Heart left ventricle (tissue), 16 donors: ENCODE results near the gene SWAP70. TPM values are rescaled to one million over a fixed set of nuclear protein-coding genes. Genes with fewer than 3 reads are reported as not detected.

ENCODE experiments used
- ATAC-seq, 4 donors: fragments of 200-7000 bp; cut with Tn5 transposase; one replicate each; pipeline ENCODE4 v1.9.1; 2020 to 2022; ENCODE audit warnings: moderate library complexity in 4 of 4, mild to moderate bottlenecking in 3 of 4, moderate number of reproducible peaks in 1 of 4
- DNase-seq, 5 donors: peaks; one replicate each; pipeline ENCODE4 v3.0.0-alpha.2; 2020
- H3K27ac ChIP-seq, 12 donors: fragments of 200-600 bp; sonication (generic) in 4 of 12; one replicate each; pipeline versions ENCODE4 v1.5.0 to v1.8.0; 2016 to 2022; ENCODE audit warnings: mild to moderate bottlenecking in 2 of 12
- H3K27me3 ChIP-seq, 9 donors: fragments of 200-600 bp; sonication (generic) in 2 of 9; one replicate each; pipeline versions ENCODE4 v1.5.1 to v1.8.0; 2016 to 2022; ENCODE audit warnings: mild to moderate bottlenecking in 3 of 9
- H3K36me3 ChIP-seq, 9 donors: fragments of 200-600 bp; sonication (generic) in 2 of 9; one replicate each; pipeline versions ENCODE4 v1.5.0 to v1.8.0; 2018 to 2022; ENCODE audit warnings: mild to moderate bottlenecking in 2 of 9
- H3K4me1 ChIP-seq, 12 donors: fragments of 200-600 bp; sonication (generic) in 4 of 12; one replicate each; pipeline versions ENCODE4 v1.5.0 to v1.8.0; 2016 to 2022; ENCODE audit warnings: mild to moderate bottlenecking in 3 of 12
- H3K4me3 ChIP-seq, 12 donors: fragments of 200-600 bp; sonication (generic) in 4 of 12; one replicate each; pipeline versions ENCODE4 v1.5.0 to v1.8.0; 2017 to 2022; ENCODE audit warnings: mild to moderate bottlenecking in 9 of 12, moderate library complexity in 4 of 12
- H3K9me3 ChIP-seq, 12 donors: fragments of 200-600 bp; sonication (generic) in 4 of 12; one replicate each; pipeline versions ENCODE4 v1.5.0 to v1.8.0; 2016 to 2022; ENCODE audit warnings: mild to moderate bottlenecking in 1 of 12
- POLR2A ChIP-seq, 2 donors: fragments of 450-650 bp; IDR thresholded peaks; one replicate each; pipeline ENCODE4 v1.6.1; 2017; ENCODE audit warnings: antibody characterized with exemption in 2 of 2, mild to moderate bottlenecking in 2 of 2, moderate library complexity in 2 of 2
- WGBS, 4 donors: extraction: QIAGEN DNeasy Blood & Tissue Kit in 2 of 4; methylation state at CpG; one replicate each; pipeline versions ENCODE4 v1.1.5 to v1.1.7; 2013 to 2018; 5-methylcytosine and 5-hydroxymethylcytosine counted together
- intact Hi-C, 10 donors: fragments of 100-400 bp; cut with DNase I; formaldehyde crosslinking; loops; one replicate each; pipeline versions ENCODE4 v1.11.1 to v1.14.2; 2022
- polyA plus RNA-seq, 2 donors: library from polyadenylated mRNA; stranded (reverse); fragments of 200-250 nt; gene quantifications; one replicate each; pipeline ENCODE4 v1.2.3, GENCODE V29; 2013
- total RNA-seq, 9 donors: library from RNA; depleted of rRNA in 2 of 9; stranded (reverse); fragments of >200 nt in 2 of 9; fragmentation: NEBNext Ultra II Directional in 3 of 9; extraction: Animal tissue kit (Norgen Biotek cat#: 25700) in 3 of 9; gene quantifications; one replicate each; pipeline versions ENCODE4 v1.1.0 to v1.2.4, GENCODE V29; 2016 to 2023
- TF ChIP-seq, protein P1 (sequence below), 12 donors: fragments of 200-600 bp; sonication (generic) in 4 of 12; IDR thresholded peaks; one replicate each; pipeline versions ENCODE4 v1.5.0 to v1.8.0; 2018 to 2022; ENCODE audit warnings: antibody characterized with exemption in 12 of 12, mild to moderate bottlenecking in 5 of 12
- donor health status: ischemic (EF 13 %, LVEDD 7.1; RV severe dilation, severe dysfunction).
- donor health status: healthy with polysubstance abuse.
- donor health status: DM: no; HTN: yes; CAD: no.
- donor health status: DM: no; HTN: no; CAD: no.
- donor health status: ischemic (EF 25% LVEDD 6.9; RV normal size, moderate dysfunction).
- donor health status: ischemic (EF 25% LVEDD 5.7; RV mildly dilated, moderate dysfunction).
- donor health status: healthy.
- donor health status: DM: yes; HTN: yes; CAD: no.
- donor health status: ischemic (EF 35%, LVEDD 5.7; RV mildly dilated, moderate dysfunction).
- donor health status: nonischemic (EF 11% LVEDD 7.7; RV severe dilation, severe dysfunction).
- donor health status: DM: yes; HTN: yes; CAD: no.
- donor health status: PGD.
- donor health status: ischemic (EF 29% LVEDD 5.4; RV normal size, mild dysfunction).
- donor health status: nonischemic (EF 23%, LVEDD 6.1; RV moderate dilation, normal function).

SWAP70 gene
- total and polyA plus RNA-seq, 11 donors = 6.0 to 38.5 (median 21.8) TPM

- Histone ChIP-seq H3K4me1 (peaks cover 0 to 34% (median 14%) of the 10 kb centered on the region in 12 donors), H3K27ac (peak overlapping the region in 1 of 12 donors; percentile 12), H3K9me3 (no peaks in the 10 kb centered on the region), H3K4me3 (no peak overlapping the region), H3K36me3 (no peaks in the 10 kb centered on the region), H3K27me3 (no peaks in the 10 kb centered on the region)
- DNase-seq (no peak), ATAC-seq (no peak)
- 83 to 88% (median 85%) methylated on average over 4 of the region's 4 CpGs for WGBS, 4 donors
- intact Hi-C loops = no loop called here
- TF ChIP-seq, protein P1, sequence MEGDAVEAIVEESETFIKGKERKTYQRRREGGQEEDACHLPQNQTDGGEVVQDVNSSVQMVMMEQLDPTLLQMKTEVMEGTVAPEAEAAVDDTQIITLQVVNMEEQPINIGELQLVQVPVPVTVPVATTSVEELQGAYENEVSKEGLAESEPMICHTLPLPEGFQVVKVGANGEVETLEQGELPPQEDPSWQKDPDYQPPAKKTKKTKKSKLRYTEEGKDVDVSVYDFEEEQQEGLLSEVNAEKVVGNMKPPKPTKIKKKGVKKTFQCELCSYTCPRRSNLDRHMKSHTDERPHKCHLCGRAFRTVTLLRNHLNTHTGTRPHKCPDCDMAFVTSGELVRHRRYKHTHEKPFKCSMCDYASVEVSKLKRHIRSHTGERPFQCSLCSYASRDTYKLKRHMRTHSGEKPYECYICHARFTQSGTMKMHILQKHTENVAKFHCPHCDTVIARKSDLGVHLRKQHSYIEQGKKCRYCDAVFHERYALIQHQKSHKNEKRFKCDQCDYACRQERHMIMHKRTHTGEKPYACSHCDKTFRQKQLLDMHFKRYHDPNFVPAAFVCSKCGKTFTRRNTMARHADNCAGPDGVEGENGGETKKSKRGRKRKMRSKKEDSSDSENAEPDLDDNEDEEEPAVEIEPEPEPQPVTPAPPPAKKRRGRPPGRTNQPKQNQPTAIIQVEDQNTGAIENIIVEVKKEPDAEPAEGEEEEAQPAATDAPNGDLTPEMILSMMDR (IDR thresholded peaks at IDR 0.05) = no peak
- TF ChIP-seq POLR2A (IDR thresholded peaks at IDR 0.05) = no peak
Observed at GRCh38 chr11:9678576-9678975, 14.7 kb downstream of the SWAP70 start.

GRCh38 chr11:9680028-9680427, 16.2 kb downstream of the SWAP70 start:
- Histone ChIP-seq H3K4me3 (no peak overlapping the region), H3K4me1 (peaks cover 0 to 26% (median 13%) of the 10 kb centered on the region in 12 donors), H3K36me3 (no peaks in the 10 kb centered on the region), H3K27me3 (no peaks in the 10 kb centered on the region), H3K27ac (no peak overlapping the region), H3K9me3 (no peaks in the 10 kb centered on the region)
- WGBS, 4 donors = 93 to 97% (median 94%) methylated on average over 4 of the region's 4 CpGs
- intact Hi-C loops = no loop called here
- TF ChIP-seq POLR2A (IDR thresholded peaks at IDR 0.05) = no peak
- TF ChIP-seq, protein P1 (IDR thresholded peaks at IDR 0.05) = no peak
- ATAC-seq (no peak), DNase-seq (no peak)

- Histone ChIP-seq H3K4me3 (no peak overlapping the region), H3K36me3 (peaks cover 0 to 7% (median 0%) of the 10 kb centered on the region in 9 donors), H3K4me1 (peaks cover 0 to 23% (median 10%) of the 10 kb centered on the region in 12 donors), H3K27ac (no peak overlapping the region), H3K9me3 (no peaks in the 10 kb centered on the region), H3K27me3 (no peaks in the 10 kb centered on the region)
- TF ChIP-seq POLR2A (IDR thresholded peaks at IDR 0.05) = no peak
- TF ChIP-seq, protein P1 (IDR thresholded peaks at IDR 0.05) = no peak
- intact Hi-C loops = no loop called here
- WGBS, 4 donors = 76 to 92% (median 80%) methylated on average over 2 of the region's 2 CpGs
- ATAC-seq (peak in 1 of 4 donors; percentile 22), DNase-seq (no peak)
Observed at GRCh38 chr11:9681583-9682372, 17.9 kb downstream of the SWAP70 start.

GRCh38 chr11:9687711-9688477, 24.0 kb downstream of the SWAP70 start:
- no peak for ATAC-seq
- intact Hi-C loops = no loop called here
- TF ChIP-seq POLR2A (IDR thresholded peaks at IDR 0.05) = no peak
- TF ChIP-seq, protein P1 (IDR thresholded peaks at IDR 0.05) = no peak
- no peaks in the 10 kb centered on the region for H3K9me3 ChIP-seq
- no peaks in the 10 kb centered on the region for H3K27me3 ChIP-seq
- H3K27ac ChIP-seq = peak overlapping the region; percentile 60 to 91 (median 76)
- peaks cover 0 to 62% (median 34%) of the 10 kb centered on the region in 12 donors for H3K4me1 ChIP-seq
- WGBS, 4 donors = 64 to 75% (median 69%) methylated on average over 2 of the region's 2 CpGs
- no peak for DNase-seq
- H3K36me3 ChIP-seq = peaks cover 0 to 7% (median 0%) of the 10 kb centered on the region in 9 donors
- H3K4me3 ChIP-seq = no peak overlapping the region
